Astrocyte (in vitro differentiated cells and primary cell): ENCODE data around the gene ACACA.

Experiments used
- EZH2 ChIP-seq: IDR thresholded peaks from 2 replicates; pipeline ENCODE4 v1.6.1; 2012; ENCODE audit warnings: mild to moderate bottlenecking, low read length, inconsistent platforms; ENCODE audit not compliant: insufficient read depth
- TF ChIP-seq, protein P1 (sequence below): IDR thresholded peaks from 2 replicates; pipeline ENCODE4 v1.5.1; 2011; ENCODE audit warnings: low read depth, mild to moderate bottlenecking, inconsistent platforms, low read length, moderate library complexity; ENCODE audit not compliant: insufficient read depth

DNA sequence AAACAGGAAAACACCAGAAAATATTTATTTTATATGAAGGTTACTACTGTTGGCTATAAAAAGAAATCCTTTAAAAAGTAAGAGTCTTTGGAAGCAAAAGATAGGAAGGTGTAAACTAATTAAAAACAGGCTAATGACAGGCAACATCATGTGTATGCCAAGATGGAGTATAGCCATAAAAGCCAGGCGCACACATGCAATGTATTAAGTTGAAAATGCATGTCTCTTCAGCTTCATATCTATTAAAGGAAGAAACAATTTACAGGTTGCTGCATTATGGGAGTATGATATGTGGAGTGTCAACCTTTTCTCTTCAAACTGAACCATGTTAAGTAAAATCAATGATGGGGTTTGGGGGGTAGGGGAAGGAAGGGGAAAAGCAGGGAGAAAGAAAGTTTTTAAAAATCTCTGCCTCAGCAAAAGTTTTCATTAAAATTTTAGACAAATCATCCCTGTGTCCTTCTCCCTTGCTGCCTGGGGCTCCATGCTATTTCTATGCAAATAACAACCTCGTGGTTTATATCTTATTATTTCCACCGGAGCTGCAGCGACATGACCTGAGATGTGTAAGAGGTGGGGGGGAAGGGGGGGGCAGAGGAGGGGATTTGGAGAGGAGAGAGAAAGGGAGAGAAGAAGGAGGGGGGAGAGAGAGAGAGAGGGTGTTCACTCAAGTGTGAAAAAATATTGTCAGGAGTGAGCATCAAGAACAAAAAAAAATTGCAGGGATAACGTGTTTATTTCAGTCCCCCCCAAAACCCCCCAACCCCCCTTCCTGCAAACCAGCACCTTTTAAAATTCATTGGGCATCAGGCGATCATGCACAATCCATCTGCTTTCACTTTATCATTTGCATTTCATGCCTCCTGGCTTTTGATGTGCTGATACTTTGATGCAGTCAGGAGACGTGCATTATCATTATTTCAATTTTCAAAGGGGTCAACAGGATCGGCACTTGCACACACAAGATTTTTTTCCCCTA is 260.3 kb downstream of the ACACA start:
- TF ChIP-seq, protein P1, sequence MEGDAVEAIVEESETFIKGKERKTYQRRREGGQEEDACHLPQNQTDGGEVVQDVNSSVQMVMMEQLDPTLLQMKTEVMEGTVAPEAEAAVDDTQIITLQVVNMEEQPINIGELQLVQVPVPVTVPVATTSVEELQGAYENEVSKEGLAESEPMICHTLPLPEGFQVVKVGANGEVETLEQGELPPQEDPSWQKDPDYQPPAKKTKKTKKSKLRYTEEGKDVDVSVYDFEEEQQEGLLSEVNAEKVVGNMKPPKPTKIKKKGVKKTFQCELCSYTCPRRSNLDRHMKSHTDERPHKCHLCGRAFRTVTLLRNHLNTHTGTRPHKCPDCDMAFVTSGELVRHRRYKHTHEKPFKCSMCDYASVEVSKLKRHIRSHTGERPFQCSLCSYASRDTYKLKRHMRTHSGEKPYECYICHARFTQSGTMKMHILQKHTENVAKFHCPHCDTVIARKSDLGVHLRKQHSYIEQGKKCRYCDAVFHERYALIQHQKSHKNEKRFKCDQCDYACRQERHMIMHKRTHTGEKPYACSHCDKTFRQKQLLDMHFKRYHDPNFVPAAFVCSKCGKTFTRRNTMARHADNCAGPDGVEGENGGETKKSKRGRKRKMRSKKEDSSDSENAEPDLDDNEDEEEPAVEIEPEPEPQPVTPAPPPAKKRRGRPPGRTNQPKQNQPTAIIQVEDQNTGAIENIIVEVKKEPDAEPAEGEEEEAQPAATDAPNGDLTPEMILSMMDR: no peak
- TF ChIP-seq EZH2: no peak
